NCI-H1092 (cell line): ENCODE results near the gene GCN1.

ENCODE experiments used
- DNase-seq: peaks from one replicate; lab custom pipeline; 2025; lab: John Stamatoyannopoulos, UW

Gene GCN1

DNA sequence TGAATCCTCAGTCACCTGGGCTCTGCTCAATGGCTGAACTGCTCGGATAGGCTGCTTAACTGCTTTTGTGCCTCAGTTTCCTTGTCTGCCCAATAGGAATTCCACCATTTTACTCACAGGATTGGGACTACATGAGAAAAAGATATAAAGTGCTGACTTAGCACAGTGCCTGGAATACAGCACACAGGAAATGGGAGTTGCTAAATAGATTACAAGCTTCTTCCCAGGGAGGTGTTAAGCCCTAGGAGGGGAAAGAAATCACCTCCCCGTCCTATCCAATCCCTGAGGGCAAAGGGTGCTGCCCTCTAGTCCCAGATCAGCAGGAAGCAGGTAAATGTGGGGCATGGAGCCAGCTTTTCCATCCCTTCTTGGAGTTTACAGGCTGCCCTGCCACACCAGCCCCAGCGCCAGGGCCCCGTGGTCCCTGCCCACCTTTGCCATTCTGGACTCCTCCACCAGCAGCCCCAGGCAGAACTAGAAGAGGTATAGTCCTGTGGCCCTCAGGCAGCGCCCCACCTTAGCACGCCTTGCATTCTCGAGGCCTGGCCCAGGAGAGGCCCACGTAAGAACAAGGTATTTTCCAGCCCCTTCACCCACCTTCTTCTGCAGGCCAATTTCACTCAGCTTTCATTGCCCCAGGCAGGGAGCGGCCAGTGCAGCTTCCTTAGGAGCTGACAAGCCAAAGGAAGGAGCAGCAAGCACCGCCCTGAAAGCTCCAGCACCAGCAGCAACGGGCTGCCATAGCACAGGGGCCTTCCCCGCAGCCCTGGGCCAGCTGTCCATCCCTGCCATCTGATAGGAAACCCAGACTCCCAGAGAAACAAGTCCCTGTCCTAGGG is 35.2 kb upstream of the GCN1 start:
- no peak for DNase-seq

DNA sequence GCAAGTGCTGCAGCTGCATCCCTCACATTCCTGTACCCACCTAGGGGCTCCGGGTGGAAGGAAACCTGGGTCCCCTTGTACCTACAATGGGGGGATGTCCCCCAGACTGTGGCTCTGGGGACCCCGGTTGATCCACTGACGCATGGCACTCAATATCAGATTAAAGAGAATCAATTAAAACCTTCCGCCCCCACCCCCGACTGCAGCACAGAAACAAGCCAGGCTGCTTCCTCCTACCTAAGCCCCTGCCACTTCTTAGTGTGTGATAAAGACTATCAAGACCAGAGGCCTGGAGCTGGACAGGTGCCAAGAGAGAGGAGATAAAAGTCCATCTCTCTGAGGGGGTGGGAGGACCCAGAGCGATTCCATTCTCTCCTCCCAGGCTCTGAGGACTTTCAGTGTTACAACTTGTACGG is 34.6 kb upstream of the GCN1 start:
- DNase-seq, result no peak

DNA sequence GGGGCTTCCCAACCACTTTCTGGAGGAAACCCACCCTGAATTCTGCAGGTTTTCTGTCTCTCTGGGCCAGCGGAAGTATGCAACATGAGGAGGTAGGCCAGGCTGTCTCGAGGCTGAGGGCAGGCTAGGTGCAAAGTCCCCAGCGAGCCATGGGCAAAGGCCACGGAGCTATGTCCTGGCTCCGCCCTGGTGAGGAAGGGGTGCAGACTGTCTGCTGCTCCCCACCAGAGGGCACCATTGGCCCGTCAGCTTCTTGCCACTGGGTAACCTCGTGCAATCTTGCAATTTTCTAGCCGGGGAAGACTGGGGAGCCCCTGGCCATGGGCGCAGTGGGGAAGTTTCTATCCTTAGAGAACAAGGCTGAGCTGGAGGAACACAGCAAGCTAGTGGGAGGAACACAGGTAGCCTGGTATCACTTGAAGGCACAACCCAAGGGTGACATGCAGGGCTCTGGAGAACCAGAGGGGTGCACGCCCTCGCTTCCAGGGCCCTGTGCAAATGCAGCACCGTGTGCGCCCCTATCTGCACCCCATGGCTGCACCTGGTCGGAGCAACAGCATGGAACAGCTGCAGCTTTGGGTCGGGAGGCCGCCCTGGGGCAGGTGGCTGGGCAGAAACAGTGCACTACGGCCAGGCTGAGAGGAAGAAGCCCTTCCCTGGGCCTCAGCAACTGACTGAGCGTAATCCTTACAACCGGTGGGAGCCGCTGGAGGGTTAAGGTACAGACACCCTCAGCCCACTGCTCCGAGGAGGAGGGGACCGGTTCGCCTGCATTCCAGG is 34.0 kb upstream of the GCN1 start:
- peak; percentile 59 for DNase-seq

DNA sequence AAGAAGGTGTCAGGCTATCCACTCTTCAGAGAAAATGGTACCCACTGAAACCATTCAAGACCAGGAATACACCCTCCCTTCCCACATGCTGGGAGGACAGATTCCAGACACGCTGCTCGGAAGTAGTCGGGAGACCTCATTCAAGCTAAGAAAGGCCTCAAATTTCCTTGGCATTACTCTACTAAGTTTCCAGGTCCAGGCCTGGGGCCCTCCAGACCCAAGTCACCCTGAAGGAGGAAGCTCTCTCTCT is 33.5 kb upstream of the GCN1 start:
- DNase-seq, result no peak

DNA sequence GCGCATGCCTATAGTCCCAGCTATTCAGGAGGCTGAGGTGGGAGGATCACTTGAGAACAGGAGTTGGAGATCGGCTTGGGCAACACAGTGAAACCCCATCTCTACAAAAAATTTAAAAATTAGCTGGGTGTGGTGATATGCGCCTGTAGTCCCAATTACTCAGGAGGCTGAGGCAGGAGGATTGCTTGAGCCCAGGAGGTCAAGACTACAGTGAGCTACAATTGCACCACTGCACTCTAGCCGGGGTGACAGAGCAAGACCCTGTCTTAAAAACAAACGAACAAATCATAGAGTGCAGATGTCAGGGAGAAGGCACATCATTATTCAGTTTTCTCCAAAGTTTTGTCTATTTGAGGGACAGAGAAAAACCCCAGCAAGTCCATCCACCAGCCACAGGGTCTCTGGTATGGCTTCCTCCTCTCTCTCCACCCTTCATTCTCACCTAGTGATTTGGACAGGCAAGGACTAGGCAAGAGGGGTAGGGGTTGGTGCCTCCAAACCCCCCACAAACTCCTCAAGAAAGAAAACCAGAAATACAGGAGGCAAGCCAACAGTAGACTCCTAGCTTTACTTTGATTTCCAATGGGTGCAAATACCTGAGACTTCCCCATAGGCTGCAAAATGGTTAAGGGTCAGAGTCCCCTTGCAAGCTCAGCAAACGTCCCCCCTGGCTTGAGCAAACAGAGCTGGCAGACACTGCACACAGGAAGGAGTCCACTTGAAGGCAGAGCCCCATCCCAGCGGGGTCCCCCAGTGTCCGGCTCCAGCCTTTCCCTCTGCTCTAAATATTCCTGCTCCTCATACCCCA is 32.9 kb upstream of the GCN1 start:
- no peak for DNase-seq

DNA sequence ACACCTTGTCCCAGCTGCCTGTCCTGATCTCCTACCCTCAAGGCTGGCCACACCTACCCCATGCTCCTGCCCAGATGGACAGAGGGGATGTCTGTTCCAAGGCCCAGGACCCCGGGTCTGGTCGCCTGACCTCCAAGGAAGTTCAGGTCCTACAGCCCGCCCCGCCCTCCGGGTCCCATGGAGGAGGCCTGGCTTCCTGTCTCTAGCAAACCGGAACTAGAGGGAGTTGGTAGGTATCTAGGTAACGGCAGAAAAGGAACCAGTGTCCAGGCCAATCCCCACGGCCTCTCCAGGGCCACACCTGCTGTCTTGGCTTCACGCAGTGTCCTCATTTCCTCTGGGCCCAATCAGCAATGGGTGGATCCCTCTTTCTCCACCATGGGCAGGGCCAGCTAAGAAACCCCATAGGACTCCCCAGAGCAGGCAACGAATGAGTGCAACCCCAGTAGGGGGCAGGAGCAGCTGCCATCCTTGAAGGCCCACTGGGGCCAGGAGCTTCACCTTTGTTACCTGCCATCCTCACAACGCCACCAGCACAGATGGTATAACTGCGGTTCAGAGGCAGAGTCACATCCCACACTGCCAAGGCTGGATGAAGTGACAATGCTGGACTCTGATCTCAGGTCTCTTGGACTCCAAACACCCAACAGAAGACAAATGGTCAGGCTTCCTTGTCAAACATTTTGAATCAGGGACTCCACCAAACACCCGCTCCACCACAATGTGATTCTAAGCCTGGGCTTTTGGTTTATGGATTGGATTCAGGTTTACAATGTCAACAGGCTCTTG is 31.5 kb upstream of the GCN1 start:
- DNase-seq, result no peak

DNA sequence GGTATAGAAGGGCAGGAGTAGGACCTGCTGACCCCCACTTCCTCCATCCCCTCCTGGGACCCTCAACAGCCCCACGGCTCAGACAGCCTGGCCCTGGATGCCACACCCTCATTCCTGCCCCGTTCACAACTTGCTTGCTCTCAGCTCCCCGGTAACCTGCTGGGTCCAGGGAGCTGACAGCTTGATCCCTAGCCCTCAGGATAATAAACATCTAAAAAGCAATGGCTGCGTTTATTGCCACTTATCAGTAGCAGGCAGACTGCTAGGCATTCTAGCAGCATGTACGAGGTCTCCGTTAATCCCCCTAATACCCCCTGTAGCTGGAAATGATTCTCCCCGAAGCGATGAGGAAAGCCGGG is 30.7 kb upstream of the GCN1 start:
- no peak for DNase-seq

DNA sequence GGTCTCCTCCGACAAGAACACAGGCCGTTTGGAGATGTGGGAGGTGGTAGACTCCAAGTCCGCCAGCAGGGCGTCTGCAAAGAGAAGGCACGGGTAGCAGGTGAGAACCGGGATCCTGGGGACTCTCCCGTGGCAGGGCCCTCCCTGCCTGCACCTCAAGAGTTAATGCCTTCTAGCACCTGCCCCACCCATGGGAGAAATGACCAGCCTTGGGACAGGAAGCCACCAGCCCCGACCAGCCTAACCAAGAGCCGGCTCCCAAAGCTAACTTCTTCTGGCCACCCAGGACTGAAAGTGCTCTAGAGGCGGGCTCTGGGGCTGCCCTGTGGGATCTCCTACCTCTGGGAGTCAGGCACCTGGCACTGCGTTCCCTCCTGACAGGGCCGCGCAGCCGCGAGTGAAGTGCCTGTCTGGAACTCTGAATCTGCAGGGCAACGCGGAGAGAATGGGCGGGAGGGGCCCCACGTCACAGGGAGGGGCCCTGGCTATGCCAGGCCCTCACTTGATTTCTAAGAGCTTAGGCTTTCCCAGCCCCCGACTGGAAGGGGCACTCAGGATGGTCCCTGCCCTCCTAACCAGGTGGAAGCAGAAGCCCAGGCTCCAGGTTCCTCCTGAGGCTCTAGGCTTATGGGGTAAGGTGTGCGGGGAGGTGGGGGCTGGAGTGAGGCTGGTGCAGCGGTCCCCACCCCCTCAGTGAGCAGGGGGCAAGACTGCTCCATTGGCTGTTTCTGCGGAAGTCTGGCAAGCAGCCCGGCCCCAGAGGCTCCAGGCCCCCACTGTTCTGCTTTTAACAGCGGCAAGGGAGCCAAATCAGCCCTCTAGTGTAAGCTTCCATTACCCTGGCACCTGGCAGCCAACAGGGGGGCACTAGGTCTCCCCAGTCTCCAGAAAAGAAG is 30.0 kb upstream of the GCN1 start:
- DNase-seq, result peak; percentile 76

DNA sequence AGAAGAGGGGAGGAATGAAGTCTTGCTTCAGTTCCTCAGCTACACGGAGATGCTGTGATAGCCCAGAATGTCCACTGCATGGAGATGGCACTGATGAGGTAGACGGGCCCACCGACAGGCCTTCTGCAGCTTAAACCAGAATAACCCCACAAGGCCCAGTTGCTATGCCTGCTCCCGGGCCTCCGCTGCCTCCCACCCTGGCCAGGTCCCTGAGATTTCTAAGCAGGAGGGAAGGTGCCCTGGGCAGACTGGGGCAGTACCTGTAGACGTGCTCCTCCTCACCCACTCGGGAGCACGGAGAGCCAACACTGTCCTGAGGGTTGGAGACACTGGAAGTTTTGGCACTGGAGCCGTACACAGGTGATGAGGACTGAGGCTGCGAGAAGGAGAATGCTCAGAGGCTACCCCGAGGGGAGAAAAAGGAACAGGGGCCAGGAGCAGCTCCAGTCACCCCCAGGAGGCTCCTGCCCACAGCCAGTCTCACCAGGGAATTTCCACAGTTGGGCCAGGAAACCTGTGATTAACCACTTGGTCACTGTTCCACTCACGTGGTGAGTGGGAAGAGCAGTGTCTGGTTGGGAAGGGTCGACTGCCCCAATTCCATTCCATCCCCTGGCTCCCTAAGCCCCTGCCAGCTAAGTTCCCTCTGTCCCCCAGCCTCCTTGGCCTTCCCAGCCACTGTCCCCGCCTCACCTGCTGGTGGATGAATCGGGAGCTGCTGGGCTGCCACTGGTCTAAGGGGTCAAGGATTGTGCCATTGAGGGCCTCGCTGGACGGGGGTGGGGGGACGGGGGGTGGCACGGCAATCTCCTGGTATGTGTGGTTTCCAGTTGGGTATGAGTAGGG is 29.2 kb upstream of the GCN1 start:
- DNase-seq, result no peak

DNA sequence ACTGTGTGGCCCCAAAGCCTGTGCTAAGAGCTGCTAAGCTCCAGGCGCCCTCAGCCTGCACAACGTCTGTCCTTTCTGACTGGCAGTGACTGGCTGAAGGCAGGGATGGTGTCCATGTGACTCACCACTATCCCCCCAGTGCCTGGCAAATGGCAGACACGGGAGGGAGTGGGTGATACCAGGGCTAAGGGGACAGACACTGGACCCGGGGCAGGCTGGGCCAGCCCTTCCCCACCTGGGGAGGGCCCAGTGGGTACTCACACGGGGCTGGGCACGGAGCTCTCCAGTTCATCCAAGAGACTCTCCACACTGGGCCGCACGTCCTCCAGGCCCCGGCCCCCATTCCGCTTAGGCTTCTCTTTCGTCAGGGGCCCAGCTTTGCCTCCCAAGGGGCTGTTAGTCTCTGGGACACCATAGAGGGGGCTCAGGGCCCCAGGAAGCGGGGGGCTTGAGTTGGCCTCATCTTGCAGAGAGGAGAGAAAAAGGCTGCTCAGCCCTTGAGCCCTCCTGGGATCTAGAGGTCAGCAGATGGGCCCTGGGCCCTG is 27.8 kb upstream of the GCN1 start:
- DNase-seq, result no peak

DNA sequence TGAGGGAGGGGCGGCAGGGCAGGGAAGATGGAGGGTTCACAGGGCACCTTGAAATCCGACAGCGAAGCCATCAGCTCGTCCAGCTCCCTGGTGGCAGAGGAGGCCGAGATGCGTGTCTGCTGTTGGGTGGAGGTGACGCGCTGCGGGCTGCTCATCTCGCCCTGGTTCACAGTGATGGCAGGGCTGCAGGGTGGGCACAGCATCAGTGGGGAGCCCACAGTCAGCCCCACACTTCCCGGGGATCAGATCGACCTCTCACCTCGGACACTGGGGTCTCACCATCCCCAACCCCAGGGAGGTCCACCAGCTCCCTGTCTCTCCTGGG is 27.0 kb upstream of the GCN1 start:
- DNase-seq, result no peak

DNA sequence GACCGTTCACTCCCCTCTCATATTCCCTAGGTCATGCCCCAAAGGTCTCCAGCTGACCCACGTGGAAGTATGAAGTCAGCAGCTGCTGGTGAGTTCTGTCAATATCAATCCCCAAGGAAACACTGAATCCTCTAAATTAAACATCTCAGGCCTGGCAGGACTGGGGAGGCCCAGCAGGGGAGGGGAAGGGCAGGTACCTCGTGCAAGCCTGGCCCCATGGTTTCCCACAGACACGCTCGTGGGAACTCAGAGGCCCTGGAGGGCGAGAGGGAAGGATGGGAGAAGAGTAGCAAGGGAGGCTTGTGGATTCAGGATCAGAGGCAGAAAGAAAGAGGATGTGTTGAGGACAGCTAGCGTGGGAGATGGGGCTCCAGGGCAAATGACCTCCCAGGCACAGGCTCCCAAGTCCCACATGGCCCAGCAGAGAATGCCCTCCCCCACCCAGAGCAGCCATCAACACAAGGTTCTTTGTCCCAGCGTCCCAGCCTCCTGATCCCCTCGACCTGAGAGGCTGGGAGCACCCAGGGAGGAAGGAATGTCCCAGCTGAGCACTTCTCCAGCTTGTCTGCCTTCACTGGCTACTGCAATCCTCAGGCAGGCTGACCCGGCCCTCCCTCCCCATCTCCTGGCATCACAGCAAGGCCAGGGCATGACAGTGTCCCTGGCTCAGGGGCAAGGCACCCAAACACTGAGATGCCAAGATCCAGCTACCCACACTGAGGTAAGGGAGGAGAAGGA is 26.5 kb upstream of the GCN1 start:
- DNase-seq, result no peak

DNA sequence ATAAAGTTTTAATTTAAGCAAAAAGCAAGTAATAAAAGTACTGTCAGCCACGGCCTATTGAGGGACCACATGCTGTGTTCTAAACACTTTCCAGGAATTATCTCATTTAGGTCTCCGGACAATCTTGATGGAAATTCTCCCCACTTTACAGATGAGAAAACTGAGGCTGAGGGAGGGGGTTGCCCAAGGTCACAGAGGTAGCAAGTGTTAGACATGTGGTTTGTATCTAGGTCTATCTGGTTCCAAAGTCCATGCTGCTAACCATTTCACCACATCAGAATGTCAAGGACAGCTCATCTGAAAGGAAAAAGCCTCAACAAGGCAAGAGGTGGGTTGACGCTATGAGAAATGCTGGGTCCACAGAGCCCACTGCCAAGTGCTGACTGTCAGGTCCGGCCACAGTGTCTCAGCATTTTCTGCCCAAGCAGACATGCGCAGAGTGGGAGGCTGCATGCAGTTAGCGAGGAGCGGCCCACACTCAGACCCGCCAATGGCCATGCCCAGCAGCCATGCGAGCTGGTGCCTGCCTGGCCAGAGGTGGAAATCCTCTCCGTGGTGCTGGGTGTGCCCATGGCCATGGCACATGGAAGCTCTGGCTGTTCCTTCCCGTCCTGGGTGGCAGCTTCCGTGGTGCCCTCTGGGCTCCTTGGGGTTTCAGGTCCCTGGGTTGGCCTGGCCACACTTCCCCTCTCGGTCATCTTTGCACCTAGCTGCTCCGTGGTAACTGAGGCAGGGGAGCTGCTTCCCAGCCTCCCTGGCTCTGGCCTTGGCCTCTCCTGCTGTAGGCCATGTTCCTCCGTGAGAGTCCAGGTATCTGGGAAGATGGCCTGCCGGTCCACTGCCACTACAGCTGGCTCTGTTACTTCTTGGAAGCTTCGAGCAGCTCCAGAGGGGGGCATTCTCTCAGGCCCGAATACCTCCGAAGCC is 24.4 kb upstream of the GCN1 start:
- DNase-seq, result no peak

DNA sequence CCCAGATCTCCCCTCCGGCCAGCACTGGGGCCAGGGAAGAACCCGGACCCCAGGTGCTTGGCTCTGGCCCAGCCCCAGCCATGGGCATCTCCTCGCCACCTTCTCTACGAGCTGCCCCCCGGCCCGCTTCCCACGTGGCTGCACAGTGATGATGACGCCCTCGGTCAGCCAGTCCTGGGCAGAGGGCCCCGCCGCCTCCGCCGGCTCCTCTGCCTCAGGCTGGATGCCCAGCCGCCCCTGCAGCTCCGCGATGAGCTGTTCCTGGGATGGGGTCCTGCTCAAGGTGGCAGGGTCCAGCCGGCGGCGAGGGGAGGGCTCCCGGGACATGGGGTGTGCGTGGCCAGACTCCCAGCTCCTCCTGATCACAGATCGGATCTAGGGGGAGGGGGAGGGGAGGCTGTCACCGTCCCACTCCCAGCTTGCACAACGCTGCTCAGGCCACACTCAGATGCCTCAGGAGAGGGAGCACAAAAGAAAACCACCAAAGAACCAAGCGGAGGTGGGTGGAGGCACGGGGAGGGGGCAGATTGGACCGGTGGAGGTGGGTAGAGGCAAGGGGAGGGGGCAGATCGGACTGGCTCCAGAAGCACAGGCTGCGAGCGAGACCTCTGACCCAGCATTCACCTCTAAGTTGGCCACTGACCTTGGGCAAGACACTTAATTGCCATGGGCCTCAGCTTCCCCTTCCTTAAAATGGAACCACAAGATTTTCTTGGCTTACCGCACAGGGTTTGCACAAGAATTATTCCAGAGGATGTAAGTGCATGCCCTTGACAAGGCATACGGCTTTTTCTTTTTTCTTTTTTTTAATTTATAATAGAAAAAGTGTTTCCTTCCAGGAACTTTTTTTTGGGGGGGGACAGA is 22.5 kb upstream of the GCN1 start:
- no peak for DNase-seq

DNA sequence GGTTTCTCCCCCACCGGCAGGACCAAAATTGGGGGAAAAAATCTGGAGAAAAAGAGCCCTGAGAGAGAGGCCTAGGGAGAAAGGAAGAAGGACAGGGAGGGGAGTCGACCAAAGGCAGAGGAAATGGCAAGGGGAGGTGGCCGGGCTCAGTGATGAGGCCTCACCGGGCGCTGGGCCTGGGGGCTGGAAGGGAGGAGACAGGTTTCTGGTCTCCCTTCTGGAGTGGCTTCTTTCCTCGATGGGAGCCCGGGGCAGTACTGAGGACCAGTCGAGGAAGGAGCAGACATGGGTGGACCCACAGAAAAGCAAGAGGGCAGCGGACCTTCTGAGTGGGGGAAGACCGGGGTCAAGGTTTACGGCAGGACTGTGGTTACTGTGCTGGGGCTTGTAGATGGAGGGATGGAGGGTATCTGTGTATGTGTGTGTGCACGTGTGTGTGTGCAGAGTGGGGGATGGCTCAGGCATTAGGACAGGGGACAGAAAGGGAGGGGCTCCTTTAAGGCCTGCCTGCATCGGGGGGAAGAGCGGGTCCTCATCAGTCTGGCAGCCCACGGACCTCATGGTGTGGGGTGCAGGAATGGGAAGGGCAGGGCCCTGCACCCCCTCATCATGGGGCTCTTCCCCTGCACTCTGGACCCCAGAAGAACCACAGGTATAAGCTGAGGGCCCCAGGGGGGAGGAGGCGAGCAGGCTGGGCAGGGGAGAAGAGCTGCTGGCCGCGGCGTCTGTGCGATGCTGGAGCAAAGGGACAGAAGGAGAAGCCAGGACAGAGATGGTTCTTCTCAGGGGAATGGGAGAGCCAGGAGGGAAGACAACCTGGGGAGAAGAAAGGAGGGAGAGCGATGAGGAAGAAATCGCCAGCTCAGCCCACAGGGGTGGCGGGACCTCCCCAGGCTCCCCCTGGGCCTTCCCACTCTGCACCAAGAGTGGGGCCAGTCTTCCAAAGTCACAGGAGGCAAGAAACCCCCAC is 21.5 kb upstream of the GCN1 start:
- DNase-seq, result no peak

DNA sequence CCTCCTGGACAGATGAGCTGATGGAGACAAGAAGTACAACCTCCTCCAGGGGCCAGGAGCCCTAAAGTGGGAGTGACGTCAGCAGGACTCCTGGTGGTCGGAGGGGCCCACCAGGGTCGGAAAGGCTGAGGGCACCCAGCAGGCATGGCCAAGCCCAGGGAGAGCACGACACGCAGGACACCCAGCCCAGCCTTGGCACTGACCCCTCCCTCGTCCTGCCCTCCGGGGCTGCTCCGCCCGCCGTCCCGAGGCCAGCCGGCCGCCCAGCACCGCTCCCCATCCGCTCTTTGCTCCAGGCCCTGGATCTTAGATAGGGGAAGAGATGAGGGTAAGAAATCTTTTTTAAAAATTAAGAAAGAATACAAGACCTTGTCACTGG is 20.8 kb upstream of the GCN1 start:
- no peak for DNase-seq
